TTC549 (cell line): Measurements from ENCODE around the gene DHRS3.

ENCODE experiments used
- FAIRE-seq: peaks from 2 replicates; lab custom pipeline; 2012; peaks lifted over from hg19 to GRCh38; lab: Jason Lieb, UNC

The DHRS3 gene

DNA sequence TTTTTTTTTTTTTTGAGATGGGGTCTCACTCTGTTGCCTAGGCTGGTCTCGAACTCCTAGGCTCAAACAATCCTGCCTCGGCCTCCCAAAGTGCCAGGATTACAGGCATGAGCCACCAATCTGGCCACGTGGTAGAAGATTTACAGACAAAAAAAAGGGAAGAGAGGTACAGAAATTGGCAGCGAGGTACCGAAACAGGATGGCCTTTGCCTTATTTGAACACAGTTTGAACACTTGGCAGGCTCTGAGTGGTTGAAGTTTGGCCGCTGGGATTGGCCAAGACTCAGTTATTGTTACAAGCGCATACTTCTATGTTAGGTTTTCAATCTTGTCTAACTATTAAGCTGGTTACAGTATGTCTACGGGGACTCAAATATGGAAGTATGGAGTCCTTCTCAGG, 19.7 kb upstream of the DHRS3 start:
- no peak for FAIRE-seq

DNA sequence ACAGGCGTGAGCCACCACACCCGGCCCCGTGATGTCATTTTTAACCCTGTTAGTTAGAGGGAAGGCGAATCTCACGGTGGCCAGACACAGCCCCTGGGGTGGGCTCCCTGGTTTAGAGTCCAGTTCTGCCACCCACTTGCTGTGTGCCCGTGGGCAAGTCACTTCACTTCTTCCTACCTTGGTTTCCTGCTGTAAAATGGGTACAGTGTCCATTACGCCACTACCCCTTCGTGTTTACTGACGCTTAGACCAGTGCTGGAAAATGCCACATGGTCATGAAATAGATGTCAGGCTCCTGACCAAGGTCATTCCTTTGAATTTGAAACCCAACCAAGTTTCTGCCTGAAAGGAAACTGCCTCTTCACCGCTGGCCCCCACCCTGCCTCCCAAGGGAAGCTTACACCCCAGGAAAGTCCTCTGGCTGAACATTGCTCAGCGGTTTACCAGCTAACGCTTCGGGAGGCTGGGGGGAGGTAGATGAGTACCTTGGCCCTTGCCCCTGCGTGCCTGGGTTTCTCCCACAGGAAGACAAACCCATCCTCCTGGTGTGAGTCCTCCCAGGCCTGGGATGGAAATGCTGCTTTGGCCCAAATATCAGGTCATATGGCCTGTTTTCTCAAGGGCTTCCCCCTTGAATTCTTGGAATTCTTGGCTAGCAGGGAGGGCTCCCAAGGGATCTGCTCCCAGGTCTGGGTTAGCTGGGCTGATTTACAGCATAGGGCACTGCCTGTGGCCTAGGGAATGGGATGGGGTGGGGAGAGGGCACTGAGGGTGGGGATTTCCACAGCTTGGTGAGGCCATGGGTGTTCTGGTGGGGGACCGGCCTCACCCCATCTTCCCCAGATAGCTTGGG, 18.3 kb upstream of the DHRS3 start:
- FAIRE-seq: no peak

DNA sequence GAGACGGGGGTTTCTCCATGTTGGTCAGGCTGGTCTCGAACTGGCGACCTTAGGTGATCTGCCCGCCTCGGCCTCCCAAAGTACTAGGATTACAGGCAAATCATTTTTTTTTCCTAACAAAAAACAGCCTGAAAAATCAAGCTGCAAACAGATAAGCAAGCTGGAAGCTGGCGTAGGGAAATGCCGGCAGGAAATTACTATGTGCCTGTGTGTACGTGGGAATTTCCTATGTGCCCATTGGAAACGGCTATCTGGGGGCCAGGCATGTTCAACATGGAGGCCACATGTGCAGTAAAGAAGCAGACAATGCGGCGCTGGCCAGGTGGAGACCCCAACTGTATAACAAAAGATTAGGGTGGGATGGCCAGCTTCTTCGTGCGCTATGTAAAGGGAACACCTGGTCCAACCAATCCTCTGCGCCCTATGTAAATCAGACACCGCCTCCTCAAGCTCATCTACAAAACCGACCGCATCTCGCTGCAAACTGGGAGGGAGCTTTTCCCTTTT, 16.7 kb upstream of the DHRS3 start:
- FAIRE-seq: no peak

DNA sequence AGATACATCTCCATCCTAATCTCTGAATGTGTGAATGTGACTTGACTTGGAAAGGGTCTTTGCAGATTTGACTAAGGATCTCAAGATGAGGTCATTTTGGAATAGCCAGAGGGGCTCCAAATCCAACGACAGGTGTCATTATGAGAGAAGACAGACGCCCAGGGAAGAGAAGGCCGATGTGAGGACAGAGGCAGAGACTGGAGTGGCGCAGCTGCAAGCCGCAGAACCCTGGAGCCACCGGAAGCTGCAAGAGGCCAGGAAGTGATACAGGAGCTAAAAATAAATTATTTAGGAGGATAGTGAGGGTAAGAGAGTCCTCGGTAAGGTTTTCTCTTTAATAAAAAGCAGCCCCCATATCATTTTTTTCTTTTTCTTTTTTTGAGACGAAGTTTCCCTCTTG, 16.1 kb upstream of the DHRS3 start:
- FAIRE-seq: no peak

DNA sequence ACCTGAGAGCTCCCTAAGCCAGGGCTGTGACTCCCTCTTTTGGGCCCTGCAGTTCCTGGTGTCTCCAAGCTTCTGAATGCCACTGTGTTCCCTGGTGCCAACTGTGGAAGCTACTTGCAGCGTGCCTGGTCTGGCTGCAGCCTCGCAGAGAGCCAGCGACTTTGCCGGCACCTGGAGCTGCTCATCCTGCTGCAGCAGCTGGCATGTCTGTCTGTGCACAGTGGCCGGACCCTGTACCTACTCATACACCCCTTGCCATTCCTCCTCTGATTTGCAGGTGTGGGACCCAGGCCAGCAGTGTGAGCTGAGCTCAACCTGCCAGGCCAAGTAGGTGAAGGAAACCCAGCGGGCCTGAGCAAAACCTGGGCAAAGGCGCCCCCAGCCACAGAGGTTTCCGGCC, 13.6 kb upstream of the DHRS3 start:
- no peak for FAIRE-seq

DNA sequence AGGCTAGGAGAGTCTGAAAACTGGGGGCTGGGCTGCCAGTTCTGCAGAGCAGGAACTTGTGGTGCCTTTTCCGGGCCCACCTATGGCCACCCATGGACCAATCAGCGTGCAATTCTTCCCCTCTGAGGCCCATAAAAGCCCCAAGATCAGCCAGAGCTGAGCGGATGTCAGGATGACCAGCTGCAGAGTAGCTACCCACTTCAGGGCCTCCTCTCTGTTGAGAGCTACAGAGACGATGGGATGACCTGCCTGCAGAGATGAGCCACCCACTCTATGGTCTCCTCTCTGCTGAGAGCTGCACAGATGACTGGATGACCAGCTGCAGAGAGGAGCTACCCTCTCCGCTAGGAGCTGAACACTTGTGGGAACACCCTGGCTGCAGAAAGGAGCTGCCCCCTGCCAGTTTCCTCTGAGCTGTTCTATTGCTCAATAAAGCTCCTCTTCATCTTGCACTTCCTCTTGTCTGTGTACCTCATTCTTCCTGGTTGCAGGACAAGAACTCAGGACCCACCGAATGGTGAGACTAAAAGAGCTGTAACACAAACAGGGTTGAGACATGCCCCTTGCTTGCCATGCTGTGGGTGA, 13.0 kb upstream of the DHRS3 start:
- no peak for FAIRE-seq

DNA sequence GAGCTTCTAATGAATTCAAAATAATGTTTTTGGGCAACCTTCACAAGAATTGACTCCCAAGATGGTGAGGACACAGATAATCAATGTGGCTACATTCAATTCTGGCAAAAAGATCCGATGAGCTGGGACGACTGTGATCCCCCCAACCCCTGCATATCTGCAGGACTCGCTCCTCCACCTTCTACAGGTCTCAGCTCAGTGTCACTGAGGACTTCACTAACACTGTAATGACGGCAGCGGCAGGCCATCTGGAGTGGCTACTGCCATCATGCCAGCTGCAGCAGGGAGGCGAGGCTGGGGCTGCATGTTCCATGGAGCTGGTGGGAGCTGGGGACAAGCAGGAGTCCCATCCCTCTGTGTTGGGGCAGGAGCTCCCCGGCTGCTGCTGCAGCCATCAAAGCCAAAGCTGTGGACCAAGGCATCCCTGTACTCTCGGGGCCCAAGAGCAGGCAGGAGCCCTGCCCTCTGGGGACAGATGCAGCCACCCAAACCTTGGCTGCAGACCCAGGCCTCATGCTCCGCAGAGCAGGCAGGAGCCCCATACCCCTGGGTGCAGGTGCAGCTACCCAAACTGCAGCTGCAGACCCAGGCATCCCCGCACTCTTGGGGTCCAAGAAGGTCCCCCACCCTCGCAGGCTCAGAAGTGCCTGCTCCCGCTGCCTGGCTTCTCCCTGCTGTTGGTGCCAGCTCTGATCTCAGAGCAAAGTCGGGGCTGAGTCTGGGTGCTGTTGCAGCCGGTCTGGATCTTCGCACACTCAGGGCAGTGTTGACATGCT, 12.2 kb upstream of the DHRS3 start:
- FAIRE-seq: no peak

DNA sequence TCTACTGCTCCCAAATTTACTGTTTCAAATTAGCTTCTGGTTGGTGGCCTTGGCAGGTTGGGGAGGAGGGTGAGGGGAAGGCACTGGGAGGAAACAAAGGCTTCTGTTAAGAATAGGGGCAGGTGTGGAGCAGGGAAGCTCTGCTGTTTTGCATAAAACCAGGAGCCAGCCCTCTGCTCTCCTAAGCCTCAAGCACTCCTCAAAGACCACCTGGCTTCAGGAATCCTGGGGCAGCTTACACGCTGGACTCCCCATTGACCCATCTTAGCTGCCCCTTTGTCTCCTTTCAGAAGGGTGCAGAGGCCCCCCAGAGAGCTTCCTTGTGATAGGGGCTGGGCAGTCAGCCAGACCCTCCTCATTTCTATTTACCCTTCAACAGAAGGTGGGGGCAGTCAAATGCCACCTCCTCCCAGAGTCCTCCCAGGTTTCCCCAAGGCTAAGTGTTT, 11.5 kb upstream of the DHRS3 start:
- no peak for FAIRE-seq

DNA sequence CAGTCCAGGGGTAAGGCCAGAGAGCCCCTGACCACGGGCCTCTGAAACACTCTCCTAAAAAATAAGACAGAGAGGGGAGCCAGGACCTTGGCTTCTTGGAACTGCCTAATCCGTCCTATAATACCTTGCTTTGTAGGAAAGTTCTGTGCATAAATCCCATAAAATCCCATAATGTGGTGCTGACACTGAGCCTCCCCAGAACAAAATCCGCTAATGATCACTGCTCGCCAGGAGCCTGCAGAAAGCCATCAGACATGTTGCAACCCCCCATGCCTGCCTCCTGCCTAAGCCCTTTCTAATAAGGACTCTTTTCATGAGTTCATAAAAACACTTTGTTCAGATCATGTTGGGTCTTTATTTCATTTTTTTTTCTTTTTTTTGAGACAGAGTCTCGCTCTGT, 9.3 kb upstream of the DHRS3 start:
- no peak for FAIRE-seq

DNA sequence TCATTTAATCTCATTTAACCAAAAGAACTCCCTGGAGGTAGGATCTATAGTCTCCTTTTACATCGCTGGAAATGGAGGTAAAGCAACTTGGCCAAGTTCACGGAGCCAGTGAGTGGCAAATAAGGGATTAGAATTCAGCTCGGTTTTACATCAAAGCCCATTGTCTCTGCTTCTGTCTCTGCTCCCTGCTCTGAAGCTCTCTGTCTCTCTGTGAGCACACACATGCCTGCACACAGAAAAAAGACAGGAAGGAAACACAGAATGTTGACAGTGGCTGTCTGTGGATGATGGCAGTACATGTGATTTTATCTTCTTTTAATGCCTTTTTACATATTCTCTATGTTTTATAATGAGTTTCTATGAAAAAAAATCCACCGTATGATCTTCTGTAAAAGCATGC, 8.9 kb upstream of the DHRS3 start:
- FAIRE-seq: no peak

DNA sequence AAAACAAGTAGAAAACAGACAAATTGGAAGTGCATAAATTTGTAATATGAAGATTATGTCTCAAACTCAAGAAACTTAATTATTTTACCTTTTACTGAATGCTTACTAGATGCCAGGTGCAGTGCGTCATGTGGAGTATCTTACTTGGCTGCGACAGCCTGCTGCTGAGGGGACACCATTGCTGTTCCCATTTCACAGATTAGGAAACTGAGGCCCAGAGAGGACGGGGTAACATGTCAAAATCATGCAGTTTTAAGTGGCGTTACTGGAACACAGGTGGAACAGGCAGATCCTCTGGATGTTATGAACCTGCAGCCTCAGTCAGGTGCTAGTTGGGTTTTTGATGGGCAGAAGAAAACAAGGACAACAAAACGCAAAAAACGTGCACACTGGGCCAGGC, 7.3 kb upstream of the DHRS3 start:
- no peak for FAIRE-seq

DNA sequence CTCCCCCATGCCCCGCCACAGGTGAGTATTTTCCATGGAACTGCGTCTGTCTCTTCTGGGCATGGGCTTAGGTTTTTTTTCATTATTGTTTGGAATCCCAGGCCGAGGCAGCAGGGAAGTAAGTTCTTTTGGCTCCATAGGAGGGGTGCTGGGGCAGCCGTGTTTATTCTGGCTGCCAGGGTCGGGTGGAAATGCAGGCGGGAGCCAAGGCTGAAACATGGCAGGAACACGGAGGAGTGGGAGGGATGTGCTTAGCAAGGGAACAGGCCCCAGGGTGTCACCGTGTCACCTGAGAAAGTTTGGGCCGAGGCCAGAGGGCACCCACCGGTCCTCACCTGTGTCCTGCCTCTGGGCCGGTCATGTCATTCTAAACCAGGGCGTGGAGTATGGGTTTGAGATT, 4.5 kb upstream of the DHRS3 start:
- FAIRE-seq: no peak

DNA sequence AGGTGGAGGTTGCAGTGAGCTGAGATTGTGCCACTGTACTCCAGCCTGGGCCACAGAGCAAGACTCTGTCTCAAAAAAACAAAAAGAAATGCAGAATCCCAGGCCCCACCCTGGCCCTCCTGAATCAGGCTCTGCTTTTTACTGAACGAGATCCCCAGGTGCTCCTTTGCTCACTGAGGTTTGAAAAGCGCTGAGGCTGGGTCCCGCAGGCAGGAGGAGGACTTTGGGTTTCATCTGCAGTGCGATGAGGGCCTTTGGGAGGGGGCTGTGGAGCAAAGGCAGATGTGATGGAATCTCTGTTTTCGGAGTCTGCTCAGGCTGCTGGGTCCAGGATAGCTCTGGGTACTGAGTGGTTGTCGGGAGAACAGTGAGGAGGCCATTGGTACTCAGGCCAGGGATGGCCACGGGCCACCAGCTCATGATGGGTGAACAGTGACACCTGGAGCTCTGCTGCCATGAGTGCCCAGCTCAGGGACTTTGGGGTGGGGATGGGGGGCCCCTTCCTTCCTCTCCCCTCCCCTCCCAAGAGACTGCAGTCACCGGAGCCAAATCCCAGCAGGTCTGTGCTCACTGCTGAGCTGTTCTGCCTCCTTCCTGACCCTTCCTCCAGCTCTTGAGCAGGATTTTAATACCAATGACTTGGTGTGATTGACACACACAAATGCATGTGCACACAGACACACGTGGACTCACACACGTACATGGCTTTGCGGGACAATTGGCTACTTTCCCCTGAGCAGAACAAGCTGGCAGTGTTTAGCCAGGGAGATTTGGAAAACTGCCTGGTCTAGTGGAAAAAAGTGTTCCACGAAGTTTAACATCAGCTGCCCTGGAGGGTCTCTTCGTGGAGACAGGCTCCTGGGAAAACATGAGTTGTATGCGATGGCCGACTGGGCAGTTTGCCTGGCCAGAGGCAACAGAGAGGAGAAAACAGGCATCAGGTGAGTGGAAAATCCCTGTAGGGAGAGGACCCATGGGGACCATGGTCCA, 3.6 kb upstream of the DHRS3 start:
- no peak for FAIRE-seq

DNA sequence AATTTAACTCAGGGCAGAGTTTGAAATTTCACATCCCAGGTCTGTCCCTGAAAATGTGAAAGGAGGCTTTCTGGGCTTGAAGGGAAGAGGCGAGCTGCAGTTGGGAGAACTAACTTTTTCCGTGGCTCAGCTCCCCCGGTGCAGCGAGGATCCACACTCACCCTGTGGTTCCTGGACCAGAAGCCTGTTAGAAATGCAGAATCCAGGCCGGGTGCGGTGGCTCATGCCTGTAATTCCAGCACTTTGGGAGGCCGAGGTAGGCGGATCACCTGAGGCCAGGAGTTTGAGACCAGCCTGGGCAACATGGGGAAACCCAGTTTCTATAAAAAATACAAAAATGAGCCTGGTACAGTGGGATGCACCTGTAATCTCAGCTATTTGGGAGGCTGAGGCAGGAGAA, 2.9 kb upstream of the DHRS3 start:
- no peak for FAIRE-seq

DNA sequence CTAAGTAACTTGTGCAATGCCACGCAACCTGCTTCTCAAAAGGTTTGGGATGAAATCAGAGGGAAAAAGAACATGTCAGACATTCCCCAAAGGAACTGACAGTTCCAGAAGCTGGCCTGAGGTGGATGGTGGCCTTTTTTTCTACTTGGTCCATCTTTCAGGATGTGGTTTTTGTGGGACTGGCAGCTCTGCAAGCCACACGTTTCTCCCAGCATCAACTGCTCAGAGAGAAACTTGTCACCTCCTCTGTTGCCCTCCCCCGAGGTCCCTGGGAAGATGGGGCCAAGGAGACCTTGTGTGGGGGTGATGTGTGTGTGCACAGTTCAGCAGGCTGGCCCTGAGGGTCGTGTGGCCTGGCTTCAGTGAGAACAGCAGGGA, 2.5 kb upstream of the DHRS3 start:
- no peak for FAIRE-seq

DNA sequence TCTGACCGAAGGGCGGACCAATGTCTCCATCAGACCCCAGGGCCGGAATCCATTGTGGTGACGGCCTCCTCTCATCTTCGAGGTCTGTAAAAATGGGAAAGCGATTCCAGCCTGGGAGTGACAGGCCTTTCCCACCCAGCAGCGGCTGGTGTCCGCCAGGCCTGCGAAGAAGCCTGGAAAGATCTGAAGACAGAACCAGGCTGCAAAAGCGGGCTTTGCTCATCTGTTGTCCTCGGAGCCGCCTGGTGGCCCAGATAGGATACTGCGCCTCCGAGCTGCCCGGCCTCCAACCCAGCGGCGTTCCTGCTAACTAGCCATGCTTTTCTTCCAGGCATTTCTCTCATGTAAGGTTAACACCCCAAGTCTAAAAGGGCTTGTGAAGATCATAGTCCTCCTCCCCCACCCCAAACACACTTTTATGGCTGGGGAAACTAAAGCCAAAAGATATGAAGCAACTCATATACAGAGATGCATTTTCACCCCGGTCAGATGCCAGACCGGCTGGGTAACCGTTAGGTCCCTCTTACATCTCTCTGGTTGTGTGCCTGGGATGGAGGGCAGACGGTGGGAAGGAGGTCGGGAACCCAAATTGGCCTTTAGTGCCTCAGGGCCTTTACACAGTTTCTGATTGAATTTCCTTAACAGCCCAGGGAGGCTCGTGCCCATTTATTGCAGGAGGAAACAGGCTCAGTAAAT, 1.9 kb upstream of the DHRS3 start:
- FAIRE-seq: peak; percentile 36

DNA sequence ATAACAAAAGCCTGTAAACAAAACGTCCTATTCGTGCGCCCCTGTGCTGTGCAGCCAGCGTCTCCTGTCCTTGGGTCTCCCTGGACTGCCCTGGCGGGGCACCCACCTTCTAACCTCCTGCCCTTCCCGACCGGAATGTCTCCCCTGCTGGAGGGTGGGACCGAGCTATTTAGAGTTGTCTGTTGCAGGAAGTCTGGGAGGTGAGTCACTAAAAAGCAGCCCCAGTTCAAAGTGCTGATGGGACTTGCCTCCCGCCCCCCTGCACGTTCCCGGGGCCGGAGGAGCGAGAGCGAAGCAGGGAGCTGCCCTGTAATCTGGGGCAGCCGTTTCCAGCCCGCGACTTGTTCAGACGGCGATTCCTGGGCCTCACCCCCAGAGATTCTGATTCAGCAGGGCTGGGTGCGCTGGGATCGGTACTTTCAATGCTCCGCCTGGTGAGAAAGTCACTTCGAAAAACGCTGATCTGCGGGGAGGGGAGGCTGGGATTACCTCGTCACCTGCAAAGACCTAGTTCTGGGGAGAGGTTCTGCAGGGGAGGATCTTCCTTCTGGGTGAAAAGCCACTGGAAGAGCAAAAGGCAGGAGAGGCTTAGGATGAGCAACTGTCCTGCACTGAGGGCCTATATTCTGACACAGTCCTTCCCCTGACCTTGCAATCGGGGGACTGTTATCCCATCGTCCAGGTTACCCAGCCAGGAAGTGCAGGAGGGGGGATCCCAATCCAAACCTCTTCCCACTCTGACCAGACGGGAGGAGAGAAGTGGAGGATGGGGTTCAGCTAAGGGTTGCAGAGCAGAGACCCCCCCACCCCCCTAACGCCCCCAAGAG, 1.2 kb upstream of the DHRS3 start:
- no peak for FAIRE-seq

DNA sequence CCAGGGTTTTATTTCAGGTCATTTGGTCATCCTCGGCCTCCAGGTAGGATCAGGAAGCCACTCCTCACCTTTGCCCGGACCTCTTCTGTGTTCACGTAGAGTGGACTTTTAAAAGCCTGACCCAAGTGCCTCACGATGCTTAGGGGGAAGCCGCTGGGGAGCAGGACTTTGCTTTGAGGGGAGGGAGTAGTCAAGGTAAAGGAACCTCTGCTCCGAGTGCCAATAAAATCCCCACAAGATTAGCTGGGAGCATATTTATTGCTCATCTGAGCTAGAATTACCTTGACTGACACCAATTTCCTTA, 603 bp upstream of the DHRS3 start:
- no peak for FAIRE-seq

DNA sequence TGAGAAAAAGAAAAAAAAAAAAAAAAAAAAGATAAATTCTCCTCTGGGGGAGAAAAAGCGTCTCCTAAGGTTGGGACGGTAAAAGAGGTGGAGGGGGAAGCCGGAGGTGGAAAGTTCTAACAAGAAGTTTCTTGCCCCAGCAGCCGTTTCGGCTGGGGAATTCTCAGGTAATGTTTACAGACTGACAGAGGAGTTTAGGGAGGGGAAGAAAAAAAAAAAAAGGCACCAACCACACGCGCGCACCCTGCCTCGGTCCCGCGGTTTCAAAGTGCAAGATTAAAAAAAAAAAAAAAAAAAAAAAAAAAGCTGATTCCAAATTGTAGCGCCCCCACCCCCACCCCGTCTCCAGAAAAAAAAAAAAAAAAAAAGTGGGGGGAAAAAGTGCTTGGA, 504 bp downstream of the DHRS3 start:
- no peak for FAIRE-seq

DNA sequence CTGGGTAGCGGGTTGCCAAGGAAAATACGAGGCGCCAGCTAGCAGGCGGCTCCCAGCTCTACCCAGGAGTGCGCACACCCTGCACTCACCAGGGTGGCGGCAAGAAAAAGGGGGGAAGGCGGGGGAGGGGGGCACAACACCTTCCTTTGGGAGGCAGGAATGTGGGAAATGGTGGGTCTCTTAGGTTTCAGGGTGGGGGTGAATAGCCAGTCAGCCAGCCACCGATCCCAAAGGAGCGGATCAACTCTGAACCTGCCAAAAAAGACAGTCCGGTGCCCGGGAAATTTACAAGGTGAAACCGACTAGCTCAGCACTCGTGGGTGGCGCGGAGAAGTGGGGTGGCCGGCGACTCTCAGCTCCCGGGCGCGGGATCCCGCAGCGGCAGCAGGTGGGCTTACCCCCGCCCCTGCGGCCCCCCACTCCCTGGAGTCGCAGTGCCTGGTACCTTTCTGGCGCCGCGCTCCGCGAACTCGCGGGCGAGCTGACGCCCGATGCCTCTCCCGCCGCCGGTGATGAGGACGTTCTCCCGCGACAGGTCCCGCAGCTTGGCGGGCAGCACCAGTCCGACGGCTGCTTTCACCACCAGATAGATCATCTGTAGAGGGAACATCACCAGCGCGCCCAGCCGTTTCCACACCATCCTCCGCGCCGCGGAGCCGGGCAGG, 1.2 kb downstream of the DHRS3 start:
- FAIRE-seq: no peak
